WTC11 (cell line): ENCODE data around the gene PLXNA1.

ENCODE experiments used
- ATF2 ChIP-seq: sonication (generic); formaldehyde crosslinking; IDR thresholded peaks from 2 replicates; pipeline ENCODE4 v1.8.1; 2022; ENCODE audit warnings: low read depth, missing genetic modification reagents, borderline replicate concordance
- CTCF ChIP-seq: fragments of 200-600 bp; IDR thresholded peaks from 2 replicates; pipeline ENCODE4 v1.8.0; 2022; ENCODE audit warnings: antibody characterized with exemption
- FOXK1 ChIP-seq: sonication (generic); formaldehyde crosslinking; IDR thresholded peaks from 2 replicates; pipeline ENCODE4 v1.8.0; 2022; ENCODE audit warnings: mild to moderate bottlenecking, moderate library complexity, missing genetic modification reagents
- MAX ChIP-seq: sonication (generic); formaldehyde crosslinking; IDR thresholded peaks from 2 replicates; pipeline ENCODE4 v1.8.0; 2022; ENCODE audit warnings: mild to moderate bottlenecking, missing genetic modification reagents
- PRRX2 ChIP-seq: fragments of 250-450 bp; sonication (Bioruptor Pico); IDR thresholded peaks from 2 replicates; pipeline ENCODE4 v1.8.0; 2021; ENCODE audit warnings: mild to moderate bottlenecking
- RELA ChIP-seq: sonication (generic); formaldehyde crosslinking; IDR thresholded peaks from 2 replicates; pipeline ENCODE4 v1.8.1; 2022; ENCODE audit warnings: missing genetic modification reagents, mild to moderate bottlenecking, borderline replicate concordance
- SMAD3 ChIP-seq: sonication (generic); formaldehyde crosslinking; IDR thresholded peaks from 2 replicates; pipeline ENCODE4 v1.8.0; 2022; ENCODE audit warnings: missing genetic modification reagents, mild to moderate bottlenecking, borderline replicate concordance
- SP1 ChIP-seq: sonication (generic); formaldehyde crosslinking; conservative IDR thresholded peaks from 2 replicates; pipeline ENCODE4 v1.8.1; 2022; ENCODE audit warnings: missing genetic modification reagents
- TEAD1 ChIP-seq: sonication (generic); formaldehyde crosslinking; IDR thresholded peaks from 2 replicates; pipeline ENCODE4 v1.8.0; 2022; ENCODE audit warnings: mild to moderate bottlenecking, missing genetic modification reagents
- TEAD4 ChIP-seq: sonication (generic); formaldehyde crosslinking; IDR thresholded peaks from 2 replicates; pipeline ENCODE4 v1.8.0; 2022; ENCODE audit warnings: mild to moderate bottlenecking, missing genetic modification reagents
- USF2 ChIP-seq: sonication (generic); formaldehyde crosslinking; IDR thresholded peaks from 2 replicates; pipeline ENCODE4 v1.8.1; 2023; ENCODE audit warnings: mild to moderate bottlenecking, missing genetic modification reagents, moderate library complexity
- TF ChIP-seq, protein P1 (sequence below): sonication (generic); formaldehyde crosslinking; conservative IDR thresholded peaks from 2 replicates; pipeline ENCODE4 v1.8.1; 2022; ENCODE audit warnings: mild to moderate bottlenecking, missing genetic modification reagents

DNA sequence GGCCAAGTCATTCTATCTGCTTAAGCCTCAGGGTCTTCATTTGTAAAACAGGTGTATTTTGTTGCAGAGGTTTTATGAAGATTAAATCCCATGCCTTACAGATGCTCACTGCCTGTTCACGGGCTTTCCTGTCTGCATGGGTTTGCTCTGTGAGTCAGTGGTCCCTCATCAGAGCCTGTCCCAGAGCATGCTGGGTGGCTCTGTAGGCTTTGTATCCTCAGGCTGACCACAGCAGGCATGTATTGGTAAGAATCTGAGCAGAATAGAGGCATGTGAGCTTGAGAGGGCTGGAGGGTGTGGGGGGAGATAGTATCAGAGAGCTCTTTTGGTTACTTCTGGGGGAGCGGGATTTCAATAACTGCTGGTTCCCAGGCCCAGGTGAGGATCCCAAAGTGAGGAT is 45.4 kb upstream of the PLXNA1 start:
- TF ChIP-seq CTCF (no peak), MAX (CRISPR knock-in tag) (no peak), ATF2 (no peak), TEAD1 (CRISPR knock-in tag) (no peak), SMAD3 (CRISPR knock-in tag) (no peak), USF2 (CRISPR knock-in tag) (no peak), FOXK1 (CRISPR knock-in tag) (no peak), PRRX2 (no peak), TEAD4 (no peak), RELA (CRISPR knock-in tag) (no peak), SP1 (CRISPR knock-in tag) (no peak)
- TF ChIP-seq, protein P1, sequence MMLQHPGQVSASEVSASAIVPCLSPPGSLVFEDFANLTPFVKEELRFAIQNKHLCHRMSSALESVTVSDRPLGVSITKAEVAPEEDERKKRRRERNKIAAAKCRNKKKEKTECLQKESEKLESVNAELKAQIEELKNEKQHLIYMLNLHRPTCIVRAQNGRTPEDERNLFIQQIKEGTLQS, result no peak
